Activated naive CD8-positive, alpha-beta T cell (primary cell): ENCODE measurements around the gene PLCB2.
A peak's percentile ranks its signal among the peaks of the same experiment; 100 is the strongest.

Experiments used
- H3K27ac Mint-ChIP-seq: one replicate; pipeline ENCODE4 v1.8.0; 2021; ENCODE audit warnings: mixed read lengths
- H3K27me3 Mint-ChIP-seq: one replicate; pipeline ENCODE4 v1.8.0; 2021; ENCODE audit warnings: mixed read lengths
- H3K36me3 Mint-ChIP-seq: one replicate; pipeline ENCODE4 v1.8.0; 2021; ENCODE audit warnings: mixed read lengths
- H3K4me1 Mint-ChIP-seq: one replicate; pipeline ENCODE4 v1.8.0; 2021; ENCODE audit warnings: low read depth, mixed read lengths
- H3K4me3 Mint-ChIP-seq: one replicate; pipeline ENCODE4 v1.8.0; 2021; ENCODE audit warnings: mild to moderate bottlenecking, mixed read lengths
- H3K9me3 Mint-ChIP-seq: one replicate; pipeline ENCODE4 v1.8.0; 2021; ENCODE audit warnings: low read depth, mixed read lengths

Gene PLCB2

GRCh38 chr15:40292246-40292645 lies 15.5 kb downstream of the PLCB2 start:
- Mint-ChIP-seq H3K9me3 (no peaks in the 10 kb centered on the region), H3K4me3 (no peak overlapping the region), H3K4me1 (no peaks in the 10 kb centered on the region), H3K36me3 (peaks cover 2% of the 10 kb centered on the region), H3K27me3 (no peaks in the 10 kb centered on the region), H3K27ac (no peak overlapping the region)

GRCh38 chr15:40290918-40291574 lies 16.7 kb downstream of the PLCB2 start:
- no peaks in the 10 kb centered on the region for H3K27me3 Mint-ChIP-seq

GRCh38 chr15:40290545-40290917 lies 17.2 kb downstream of the PLCB2 start:
- Mint-ChIP-seq H3K27ac (no peak overlapping the region), H3K27me3 (no peaks in the 10 kb centered on the region), H3K36me3 (peaks cover 2% of the 10 kb centered on the region), H3K4me1 (no peaks in the 10 kb centered on the region), H3K4me3 (no peak overlapping the region), H3K9me3 (no peaks in the 10 kb centered on the region)

More at GRCh38 chr15:40290918-40291574, 16.7 kb downstream of the PLCB2 start:
- H3K27ac Mint-ChIP-seq, result no peak overlapping the region
- no peaks in the 10 kb centered on the region for H3K4me1 Mint-ChIP-seq
- H3K9me3 Mint-ChIP-seq, result no peaks in the 10 kb centered on the region
- H3K4me3 Mint-ChIP-seq, result no peak overlapping the region
- peaks cover 2% of the 10 kb centered on the region for H3K36me3 Mint-ChIP-seq

GRCh38 chr15:40289140-40289775 lies 18.5 kb downstream of the PLCB2 start:
- no peaks in the 10 kb centered on the region for H3K9me3 Mint-ChIP-seq
- H3K4me3 Mint-ChIP-seq, result no peak overlapping the region
- no peaks in the 10 kb centered on the region for H3K27me3 Mint-ChIP-seq
- H3K4me1 Mint-ChIP-seq, result no peaks in the 10 kb centered on the region
- H3K36me3 Mint-ChIP-seq, result peaks cover 2% of the 10 kb centered on the region
- no peak overlapping the region for H3K27ac Mint-ChIP-seq

- H3K9me3 Mint-ChIP-seq, result no peaks in the 10 kb centered on the region
- H3K36me3 Mint-ChIP-seq, result peaks cover 2% of the 10 kb centered on the region
- no peak overlapping the region for H3K4me3 Mint-ChIP-seq
- no peaks in the 10 kb centered on the region for H3K27me3 Mint-ChIP-seq
- no peak overlapping the region for H3K27ac Mint-ChIP-seq
- no peaks in the 10 kb centered on the region for H3K4me1 Mint-ChIP-seq
Measured at GRCh38 chr15:40287968-40288367, 19.8 kb downstream of the PLCB2 start.

- peaks cover 2% of the 10 kb centered on the region for H3K36me3 Mint-ChIP-seq
- no peak overlapping the region for H3K27ac Mint-ChIP-seq
- no peaks in the 10 kb centered on the region for H3K27me3 Mint-ChIP-seq
- no peaks in the 10 kb centered on the region for H3K4me1 Mint-ChIP-seq
- H3K9me3 Mint-ChIP-seq, result no peaks in the 10 kb centered on the region
- H3K4me3 Mint-ChIP-seq, result no peak overlapping the region
Measured at GRCh38 chr15:40287505-40287904, 20.2 kb downstream of the PLCB2 start.

- Mint-ChIP-seq H3K27me3 (no peaks in the 10 kb centered on the region), H3K27ac (no peak overlapping the region), H3K4me3 (no peak overlapping the region), H3K4me1 (no peaks in the 10 kb centered on the region), H3K36me3 (peaks cover 2% of the 10 kb centered on the region), H3K9me3 (no peaks in the 10 kb centered on the region)
Measured at GRCh38 chr15:40286794-40287193, 20.9 kb downstream of the PLCB2 start.

GRCh38 chr15:40286061-40286532 lies 21.6 kb downstream of the PLCB2 start:
- H3K9me3 Mint-ChIP-seq, result no peaks in the 10 kb centered on the region
- no peak overlapping the region for H3K27ac Mint-ChIP-seq
- H3K4me1 Mint-ChIP-seq, result no peaks in the 10 kb centered on the region
- peaks cover 2% of the 10 kb centered on the region for H3K36me3 Mint-ChIP-seq
- no peak overlapping the region for H3K4me3 Mint-ChIP-seq
- no peaks in the 10 kb centered on the region for H3K27me3 Mint-ChIP-seq

GRCh38 chr15:40285554-40286011 lies 22.2 kb downstream of the PLCB2 start:
- H3K4me3 Mint-ChIP-seq, result no peak overlapping the region
- H3K36me3 Mint-ChIP-seq, result peaks cover 2% of the 10 kb centered on the region
- H3K27ac Mint-ChIP-seq, result no peak overlapping the region
- H3K4me1 Mint-ChIP-seq, result no peaks in the 10 kb centered on the region
- no peaks in the 10 kb centered on the region for H3K27me3 Mint-ChIP-seq
- no peaks in the 10 kb centered on the region for H3K9me3 Mint-ChIP-seq

- no peaks in the 10 kb centered on the region for H3K4me1 Mint-ChIP-seq
- H3K9me3 Mint-ChIP-seq, result no peaks in the 10 kb centered on the region
- no peak overlapping the region for H3K27ac Mint-ChIP-seq
- H3K36me3 Mint-ChIP-seq, result peaks cover 2% of the 10 kb centered on the region
- H3K27me3 Mint-ChIP-seq, result no peaks in the 10 kb centered on the region
- no peak overlapping the region for H3K4me3 Mint-ChIP-seq
Measured at GRCh38 chr15:40285151-40285550, 22.6 kb downstream of the PLCB2 start.

GRCh38 chr15:40283615-40284300 lies 24.0 kb downstream of the PLCB2 start:
- Mint-ChIP-seq H3K27me3 (peaks cover 4% of the 10 kb centered on the region), H3K4me3 (peak overlapping the region; percentile 35), H3K36me3 (no peaks in the 10 kb centered on the region), H3K9me3 (no peaks in the 10 kb centered on the region), H3K27ac (no peak overlapping the region), H3K4me1 (peaks cover 4% of the 10 kb centered on the region)

- H3K9me3 Mint-ChIP-seq, result no peaks in the 10 kb centered on the region
- peaks cover 7% of the 10 kb centered on the region for H3K27me3 Mint-ChIP-seq
- H3K36me3 Mint-ChIP-seq, result no peaks in the 10 kb centered on the region
- H3K4me3 Mint-ChIP-seq, result peak within 1 kb of the TSS; percentile 63
- peaks cover 4% of the 10 kb centered on the region for H3K4me1 Mint-ChIP-seq
- no peak within 1 kb of the TSS for H3K27ac Mint-ChIP-seq
Measured at GRCh38 chr15:40282869-40283614, 24.7 kb downstream of the PLCB2 start, which contains the start of gene ANKRD63. ANKRD63 (minus strand) TSS chr15:40283064; CDS start chr15:40282586, 478 bp downstream.

GRCh38 chr15:40282147-40282868 lies 25.4 kb downstream of the PLCB2 start:
- Mint-ChIP-seq H3K9me3 (no peaks in the 10 kb centered on the region), H3K36me3 (no peaks in the 10 kb centered on the region), H3K4me3 (peak overlapping the region; percentile 63), H3K4me1 (peaks cover 6% of the 10 kb centered on the region), H3K27ac (no peak overlapping the region), H3K27me3 (peaks cover 7% of the 10 kb centered on the region)

- no peaks in the 10 kb centered on the region for H3K36me3 Mint-ChIP-seq
- H3K4me1 Mint-ChIP-seq, result peaks cover 7% of the 10 kb centered on the region
- H3K27me3 Mint-ChIP-seq, result peaks cover 7% of the 10 kb centered on the region
- no peak overlapping the region for H3K4me3 Mint-ChIP-seq
- H3K27ac Mint-ChIP-seq, result no peak overlapping the region
- no peaks in the 10 kb centered on the region for H3K9me3 Mint-ChIP-seq
Measured at GRCh38 chr15:40281801-40282146, 26.0 kb downstream of the PLCB2 start.
